Liver (tissue), 9 donors: ENCODE results near the gene CIZ1. TPM values are rescaled to one million over a fixed set of nuclear protein-coding genes. Genes with fewer than 3 reads are reported as not detected.

Experiments used
- DNase-seq: peaks from one replicate; pipeline ENCODE4 v3.0.0-alpha.2; 2017; ENCODE audit warnings: low spot score
- H3K27ac ChIP-seq, 2 donors: one replicate each; pipeline ENCODE4 v1.7.0; 2013; ENCODE audit warnings: inconsistent platforms in 2 of 2, low read length in 2 of 2, control low read depth in 1 of 2, low read depth in 1 of 2, mild to moderate bottlenecking in 1 of 2
- H3K27me3 ChIP-seq, 4 donors: one replicate each; pipeline versions ENCODE4 v1.6.1 to v1.7.0; 2013; ENCODE audit warnings: low read length in 3 of 4, inconsistent platforms in 1 of 4, mild to moderate bottlenecking in 1 of 4, moderate library complexity in 1 of 4; ENCODE audit not compliant: control insufficient read depth in 4 of 4, insufficient read depth in 4 of 4
- H3K36me3 ChIP-seq, 4 donors: one replicate each; pipeline versions ENCODE4 v1.6.1 to v1.7.0; 2013; ENCODE audit warnings: low read length in 3 of 4, mild to moderate bottlenecking in 3 of 4, low read depth in 1 of 4, moderate library complexity in 1 of 4; ENCODE audit not compliant: control insufficient read depth in 4 of 4, insufficient read depth in 3 of 4
- H3K4me1 ChIP-seq, 4 donors: one replicate each; pipeline versions ENCODE4 v1.6.1 to v1.7.0; 2013; ENCODE audit warnings: low read length in 3 of 4, mild to moderate bottlenecking in 3 of 4, moderate library complexity in 1 of 4; ENCODE audit not compliant: control insufficient read depth in 4 of 4, insufficient read depth in 4 of 4
- H3K4me3 ChIP-seq, 3 donors: one replicate each; pipeline versions ENCODE4 v1.6.1 to v1.7.0; 2013; ENCODE audit warnings: low read length in 3 of 3, control low read depth in 1 of 3, low read depth in 1 of 3, mild to moderate bottlenecking in 1 of 3
- H3K9ac ChIP-seq, 2 donors: one replicate each; pipeline ENCODE4 v1.7.0; 2013; ENCODE audit warnings: low read length in 2 of 2, mild to moderate bottlenecking in 2 of 2, moderate library complexity in 2 of 2, control low read depth in 1 of 2, low read depth in 1 of 2
- H3K9me3 ChIP-seq, 4 donors: one replicate each; pipeline versions ENCODE4 v1.6.1 to v1.7.0; 2013; ENCODE audit warnings: low read length in 3 of 4; ENCODE audit not compliant: control insufficient read depth in 4 of 4
- EGR1 ChIP-seq, 2 donors: IDR thresholded peaks; 2 replicates each; pipeline ENCODE4 v1.6.1; 2016 to 2018; ENCODE audit warnings: antibody characterized with exemption in 2 of 2, low read depth in 2 of 2
- FOXA1 ChIP-seq: IDR thresholded peaks from 2 replicates; pipeline ENCODE4 v1.6.1; 2016; ENCODE audit warnings: antibody characterized with exemption
- FOXA2 ChIP-seq: IDR thresholded peaks from 2 replicates; pipeline ENCODE4 v1.6.1; 2016; ENCODE audit warnings: antibody characterized with exemption
- GABPA ChIP-seq, 2 donors: IDR thresholded peaks in 1 of 2; conservative IDR thresholded peaks in 1 of 2; 2 replicates each; pipeline ENCODE4 v1.6.1; 2016; ENCODE audit warnings: antibody characterized with exemption in 2 of 2, mild to moderate bottlenecking in 1 of 2, moderate library complexity in 1 of 2
- HNF4A ChIP-seq, 2 donors: conservative IDR thresholded peaks; 2 replicates each; pipeline ENCODE4 v1.6.1; 2016; ENCODE audit warnings: antibody characterized with exemption in 2 of 2, mild to moderate bottlenecking in 2 of 2
- HNF4G ChIP-seq: IDR thresholded peaks from 2 replicates; pipeline ENCODE4 v1.6.1; 2016; ENCODE audit warnings: antibody characterized with exemption
- RAD21 ChIP-seq, 2 donors: IDR thresholded peaks; 2 replicates each; pipeline ENCODE4 v1.6.1; 2016; ENCODE audit warnings: antibody characterized with exemption in 2 of 2, mild to moderate bottlenecking in 2 of 2
- SP1 ChIP-seq: IDR thresholded peaks from 2 replicates; pipeline ENCODE4 v1.6.1; 2018; ENCODE audit warnings: antibody characterized with exemption, mild to moderate bottlenecking
- TAF1 ChIP-seq: conservative IDR thresholded peaks from 2 replicates; pipeline ENCODE4 v1.6.1; 2016; ENCODE audit warnings: antibody characterized with exemption, mild to moderate bottlenecking
- WGBS: extraction: QIAGEN DNeasy Blood & Tissue Kit; methylation state at CpG from one replicate; pipeline ENCODE4 v1.1.7; 2013; 5-methylcytosine and 5-hydroxymethylcytosine counted together
- polyA plus RNA-seq, 2 donors: library from polyadenylated mRNA; stranded (reverse) in 1 of 2; unstranded in 1 of 2; fragments of 200-250 nt in 1 of 2; fragments of >200 nt in 1 of 2; fragmentation: Nextera tagmentation in 1 of 2; extraction: Ambion mirVana in 1 of 2; gene quantifications; one replicate each; pipeline versions ENCODE4 v1.2.1 to v1.2.3, GENCODE V29; 2013 to 2015
- total RNA-seq, 2 donors: library from RNA; depleted of rRNA; stranded (reverse); fragments of >200 nt; gene quantifications; one replicate each; pipeline ENCODE4 v1.2.3, GENCODE V29; 2014
- TF ChIP-seq, protein P1 (sequence below): IDR thresholded peaks from 2 replicates; pipeline ENCODE4 v1.6.1; 2016; ENCODE audit warnings: antibody characterized with exemption
- TF ChIP-seq, protein P2 (sequence below): IDR thresholded peaks from 2 replicates; pipeline ENCODE4 v1.6.1; 2016; ENCODE audit warnings: antibody characterized with exemption
- TF ChIP-seq, protein P3 (sequence below): fragments of 150-350 bp; IDR thresholded peaks from 2 replicates; pipeline ENCODE4 v1.5.1; 2017; ENCODE audit warnings: improper control_type of control experiment, low read depth, low read length; ENCODE audit not compliant: missing input control
- TF ChIP-seq, protein P4 (sequence below): IDR thresholded peaks from 2 replicates; pipeline ENCODE4 v1.6.1; 2016; ENCODE audit warnings: antibody characterized with exemption, mild to moderate bottlenecking
- donor health status: healthy.
- donor health status: healthy.
- donor health status: healthy.
- donor health status: healthy.
- donor health status: healthy.

Gene CIZ1
- total and polyA plus RNA-seq, 4 donors = 12.5 to 15.5 (median 13.7) TPM

DNA sequence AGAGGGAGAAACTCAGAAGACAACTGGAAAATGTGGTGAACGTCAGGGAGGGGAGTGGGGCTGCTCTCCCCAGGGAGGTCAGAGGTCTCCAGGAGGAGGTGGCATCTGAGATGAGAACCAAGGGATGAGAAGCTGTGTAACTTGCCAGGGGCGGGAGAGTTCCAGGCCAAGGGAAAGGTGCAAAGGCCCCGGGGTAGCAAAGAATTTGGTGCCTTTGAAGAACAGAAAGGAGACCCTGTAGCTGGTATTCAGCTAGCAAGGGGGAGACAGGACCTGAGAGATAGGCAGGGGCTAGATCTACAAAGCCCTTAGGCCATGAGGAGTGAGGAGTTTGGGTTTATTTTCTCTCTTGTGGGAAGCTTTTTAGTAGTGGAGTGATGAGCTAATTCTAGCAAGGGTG, 15.1 kb upstream of the CIZ1 start (continued):
- TF ChIP-seq FOXA1 (no peak), HNF4A (conservative IDR thresholded peaks at IDR 0.05) (no peak), RAD21 (IDR thresholded peaks at IDR 0.05) (no peak), FOXA2 (no peak), TAF1 (no peak)
- TF ChIP-seq, protein P1, sequence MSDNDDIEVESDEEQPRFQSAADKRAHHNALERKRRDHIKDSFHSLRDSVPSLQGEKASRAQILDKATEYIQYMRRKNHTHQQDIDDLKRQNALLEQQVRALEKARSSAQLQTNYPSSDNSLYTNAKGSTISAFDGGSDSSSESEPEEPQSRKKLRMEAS = no peak
- TF ChIP-seq, protein P2, sequence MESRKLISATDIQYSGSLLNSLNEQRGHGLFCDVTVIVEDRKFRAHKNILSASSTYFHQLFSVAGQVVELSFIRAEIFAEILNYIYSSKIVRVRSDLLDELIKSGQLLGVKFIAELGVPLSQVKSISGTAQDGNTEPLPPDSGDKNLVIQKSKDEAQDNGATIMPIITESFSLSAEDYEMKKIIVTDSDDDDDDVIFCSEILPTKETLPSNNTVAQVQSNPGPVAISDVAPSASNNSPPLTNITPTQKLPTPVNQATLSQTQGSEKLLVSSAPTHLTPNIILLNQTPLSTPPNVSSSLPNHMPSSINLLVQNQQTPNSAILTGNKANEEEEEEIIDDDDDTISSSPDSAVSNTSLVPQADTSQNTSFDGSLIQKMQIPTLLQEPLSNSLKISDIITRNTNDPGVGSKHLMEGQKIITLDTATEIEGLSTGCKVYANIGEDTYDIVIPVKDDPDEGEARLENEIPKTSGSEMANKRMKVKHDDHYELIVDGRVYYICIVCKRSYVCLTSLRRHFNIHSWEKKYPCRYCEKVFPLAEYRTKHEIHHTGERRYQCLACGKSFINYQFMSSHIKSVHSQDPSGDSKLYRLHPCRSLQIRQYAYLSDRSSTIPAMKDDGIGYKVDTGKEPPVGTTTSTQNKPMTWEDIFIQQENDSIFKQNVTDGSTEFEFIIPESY = no peak

DNA sequence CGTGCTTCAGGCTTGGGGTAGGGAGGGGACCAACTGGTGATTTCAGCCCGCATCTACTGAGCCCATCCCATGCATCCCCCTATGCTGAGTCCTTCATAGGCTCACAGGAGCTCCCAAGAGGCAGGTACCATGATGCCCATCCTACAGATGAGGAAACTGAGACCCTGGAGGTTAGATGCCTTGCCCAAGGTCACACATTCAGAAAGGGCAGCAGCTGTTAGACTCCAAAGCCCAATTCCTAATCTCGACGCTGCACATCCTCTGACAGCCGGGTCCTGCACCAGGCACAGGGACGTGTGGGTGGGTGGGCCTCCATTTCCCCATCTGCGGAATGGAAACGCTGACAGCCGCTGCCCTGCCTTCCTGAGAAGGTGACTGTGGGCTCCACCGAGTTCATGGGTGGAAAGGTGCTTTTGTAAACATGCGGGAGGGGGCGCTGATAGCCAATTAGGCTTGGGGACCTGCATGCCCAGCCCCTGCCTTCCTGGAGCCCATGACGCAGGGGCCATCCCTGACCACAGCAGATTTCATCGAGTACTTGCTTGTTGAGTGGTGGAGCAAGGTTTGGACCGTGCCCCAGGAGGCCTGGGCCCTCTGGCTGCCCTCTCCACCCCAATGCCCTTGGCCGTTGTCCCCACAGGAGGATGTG, 14.0 kb upstream of the CIZ1 start:
- Histone ChIP-seq H3K27ac (peak overlapping the region; percentile 33 to 53), H3K9ac (no peak overlapping the region), H3K4me3 (no peak overlapping the region), H3K36me3 (no peaks in the 10 kb centered on the region), H3K4me1 (peaks cover 3 to 46% (median 28%) of the 10 kb centered on the region in 4 donors), H3K9me3 (no peaks in the 10 kb centered on the region), H3K27me3 (no peaks in the 10 kb centered on the region)
- no peak for DNase-seq
- WGBS = 69% methylated on average over 16 of the region's 16 CpGs
- TF ChIP-seq, protein P3, sequence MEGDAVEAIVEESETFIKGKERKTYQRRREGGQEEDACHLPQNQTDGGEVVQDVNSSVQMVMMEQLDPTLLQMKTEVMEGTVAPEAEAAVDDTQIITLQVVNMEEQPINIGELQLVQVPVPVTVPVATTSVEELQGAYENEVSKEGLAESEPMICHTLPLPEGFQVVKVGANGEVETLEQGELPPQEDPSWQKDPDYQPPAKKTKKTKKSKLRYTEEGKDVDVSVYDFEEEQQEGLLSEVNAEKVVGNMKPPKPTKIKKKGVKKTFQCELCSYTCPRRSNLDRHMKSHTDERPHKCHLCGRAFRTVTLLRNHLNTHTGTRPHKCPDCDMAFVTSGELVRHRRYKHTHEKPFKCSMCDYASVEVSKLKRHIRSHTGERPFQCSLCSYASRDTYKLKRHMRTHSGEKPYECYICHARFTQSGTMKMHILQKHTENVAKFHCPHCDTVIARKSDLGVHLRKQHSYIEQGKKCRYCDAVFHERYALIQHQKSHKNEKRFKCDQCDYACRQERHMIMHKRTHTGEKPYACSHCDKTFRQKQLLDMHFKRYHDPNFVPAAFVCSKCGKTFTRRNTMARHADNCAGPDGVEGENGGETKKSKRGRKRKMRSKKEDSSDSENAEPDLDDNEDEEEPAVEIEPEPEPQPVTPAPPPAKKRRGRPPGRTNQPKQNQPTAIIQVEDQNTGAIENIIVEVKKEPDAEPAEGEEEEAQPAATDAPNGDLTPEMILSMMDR = no peak
- no peak for TF ChIP-seq HNF4G
- TF ChIP-seq SP1 = no peak
- no peak for TF ChIP-seq GABPA (IDR thresholded peaks at IDR 0.05 in 1 of 2, conservative IDR thresholded peaks at IDR 0.05 in 1 of 2)
- TF ChIP-seq RAD21 (IDR thresholded peaks at IDR 0.05) = no peak
- no peak for TF ChIP-seq EGR1 (IDR thresholded peaks at IDR 0.05; ENCODE audit: low read depth in 2 of 2)
- TF ChIP-seq FOXA1 = no peak
- TF ChIP-seq HNF4A (conservative IDR thresholded peaks at IDR 0.05) = no peak
- TF ChIP-seq, protein P4, sequence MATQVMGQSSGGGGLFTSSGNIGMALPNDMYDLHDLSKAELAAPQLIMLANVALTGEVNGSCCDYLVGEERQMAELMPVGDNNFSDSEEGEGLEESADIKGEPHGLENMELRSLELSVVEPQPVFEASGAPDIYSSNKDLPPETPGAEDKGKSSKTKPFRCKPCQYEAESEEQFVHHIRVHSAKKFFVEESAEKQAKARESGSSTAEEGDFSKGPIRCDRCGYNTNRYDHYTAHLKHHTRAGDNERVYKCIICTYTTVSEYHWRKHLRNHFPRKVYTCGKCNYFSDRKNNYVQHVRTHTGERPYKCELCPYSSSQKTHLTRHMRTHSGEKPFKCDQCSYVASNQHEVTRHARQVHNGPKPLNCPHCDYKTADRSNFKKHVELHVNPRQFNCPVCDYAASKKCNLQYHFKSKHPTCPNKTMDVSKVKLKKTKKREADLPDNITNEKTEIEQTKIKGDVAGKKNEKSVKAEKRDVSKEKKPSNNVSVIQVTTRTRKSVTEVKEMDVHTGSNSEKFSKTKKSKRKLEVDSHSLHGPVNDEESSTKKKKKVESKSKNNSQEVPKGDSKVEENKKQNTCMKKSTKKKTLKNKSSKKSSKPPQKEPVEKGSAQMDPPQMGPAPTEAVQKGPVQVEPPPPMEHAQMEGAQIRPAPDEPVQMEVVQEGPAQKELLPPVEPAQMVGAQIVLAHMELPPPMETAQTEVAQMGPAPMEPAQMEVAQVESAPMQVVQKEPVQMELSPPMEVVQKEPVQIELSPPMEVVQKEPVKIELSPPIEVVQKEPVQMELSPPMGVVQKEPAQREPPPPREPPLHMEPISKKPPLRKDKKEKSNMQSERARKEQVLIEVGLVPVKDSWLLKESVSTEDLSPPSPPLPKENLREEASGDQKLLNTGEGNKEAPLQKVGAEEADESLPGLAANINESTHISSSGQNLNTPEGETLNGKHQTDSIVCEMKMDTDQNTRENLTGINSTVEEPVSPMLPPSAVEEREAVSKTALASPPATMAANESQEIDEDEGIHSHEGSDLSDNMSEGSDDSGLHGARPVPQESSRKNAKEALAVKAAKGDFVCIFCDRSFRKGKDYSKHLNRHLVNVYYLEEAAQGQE = no peak
- TF ChIP-seq, protein P2 = no peak
- TF ChIP-seq, protein P1 = no peak
- TF ChIP-seq TAF1 = no peak
